ENCODE data around the gene CCDC157.
"Not testable (repeated sequence)": the region's sequence is repeated elsewhere in the genome, so short reads cannot be mapped to it uniquely, and the experiment has no call there.

CCDC157 gene

GRCh38 chr22:30400159-30400558, 43.4 kb downstream of the CCDC157 start:
- no peak overlapping the region for H3K4me3 ChIP-seq (ENCODE audit: control insufficient read depth, low read depth, low read length)
- DNase-seq (ENCODE audit: low read depth): no peak
- TF ChIP-seq CTCF (conservative IDR thresholded peaks at IDR 0.05; ENCODE audit: control insufficient read depth, insufficient read depth, low read depth, low read length): no peak

- not testable (repeated sequence) for DNase-seq (ENCODE audit: low read depth); H3K4me3 ChIP-seq (ENCODE audit: control insufficient read depth, low read depth, low read length)
These were observed 44.2 kb downstream of the CCDC157 start for GRCh38 chr22:30401024-30401423.

- DNase-seq (ENCODE audit: low read depth): no peak
- TF ChIP-seq CTCF (conservative IDR thresholded peaks at IDR 0.05; ENCODE audit: control insufficient read depth, insufficient read depth, low read depth, low read length): no peak
- H3K4me3 ChIP-seq (ENCODE audit: control insufficient read depth, low read depth, low read length): no peak overlapping the region
These were observed 45.4 kb downstream of the CCDC157 start for GRCh38 chr22:30402028-30402765.

GRCh38 chr22:30402766-30403104, 45.9 kb downstream of the CCDC157 start:
- H3K4me3 ChIP-seq (ENCODE audit: control insufficient read depth, low read depth, low read length); DNase-seq (ENCODE audit: low read depth): not testable (repeated sequence)

- no peak for TF ChIP-seq CTCF (conservative IDR thresholded peaks at IDR 0.05; ENCODE audit: control insufficient read depth, insufficient read depth, low read depth, low read length)
- H3K4me3 ChIP-seq (ENCODE audit: control insufficient read depth, low read depth, low read length): no peak overlapping the region
- no peak for DNase-seq (ENCODE audit: low read depth)
These were observed 47.5 kb downstream of the CCDC157 start for GRCh38 chr22:30404307-30404706.

GRCh38 chr22:30405731-30406130, 48.9 kb downstream of the CCDC157 start:
- no peak for TF ChIP-seq CTCF (conservative IDR thresholded peaks at IDR 0.05; ENCODE audit: control insufficient read depth, insufficient read depth, low read depth, low read length)
- H3K4me3 ChIP-seq (ENCODE audit: control insufficient read depth, low read depth, low read length): no peak overlapping the region
- DNase-seq (ENCODE audit: low read depth): no peak

GRCh38 chr22:30406400-30406799, 49.6 kb downstream of the CCDC157 start:
- TF ChIP-seq CTCF (conservative IDR thresholded peaks at IDR 0.05; ENCODE audit: control insufficient read depth, insufficient read depth, low read depth, low read length): no peak
- no peak overlapping the region for H3K4me3 ChIP-seq (ENCODE audit: control insufficient read depth, low read depth, low read length)
- no peak for DNase-seq (ENCODE audit: low read depth)
